Motor neuron (in vitro differentiated cells): Measurements from ENCODE around the gene GYPC. TPM values are rescaled to one million over a fixed set of nuclear protein-coding genes. Genes with fewer than 3 reads are reported as not detected.
"Not testable (repeated sequence)": the region's sequence is repeated elsewhere in the genome, so short reads cannot be mapped to it uniquely, and the experiment has no call there.

Experiments used
- ATAC-seq, 8 experiments: fragments of 200-7000 bp; cut with Tn5 transposase; replicated peaks in 6 of 8; 2 replicates each; pipeline ENCODE4 v1.8.0; 2021; ENCODE audit warnings: mild to moderate bottlenecking in 8 of 8, moderate library complexity in 8 of 8
- H3K27ac ChIP-seq, 2 donors: fragments of 250-450 bp; sonication (Bioruptor Pico); 2 replicates each; pipeline ENCODE4 v1.9.0; 2021; ENCODE audit warnings: antibody characterized with exemption in 2 of 2, mild to moderate bottlenecking in 2 of 2, moderate library complexity in 1 of 2
- H3K4me1 ChIP-seq, 2 donors: fragments of 250-450 bp; sonication (Bioruptor Pico); replicated peaks in 1 of 2; 2 replicates each; pipeline ENCODE4 v1.6.1; 2021; ENCODE audit warnings: antibody characterized with exemption in 2 of 2, mild to moderate bottlenecking in 2 of 2, moderate library complexity in 1 of 2
- H3K4me3 ChIP-seq, 5 donors: fragments of 250-450 bp; sonication (Bioruptor Pico); 2 replicates each; pipeline ENCODE4 v1.9.0; 2021; ENCODE audit warnings: antibody characterized with exemption in 5 of 5, mild to moderate bottlenecking in 5 of 5, moderate library complexity in 4 of 5
- WGBS, 10 experiments: fragments of 450-650 bp; shearing (Covaris generic); methylation state at CpG; one replicate each; pipeline ENCODE4 v1.0.0; 2022; 5-methylcytosine and 5-hydroxymethylcytosine counted together
- in situ Hi-C, 9 experiments: fragments of 400-800 bp; cut with MboI; loops; one replicate each; pipeline ENCODE4 v1.15.0; 2021; ENCODE audit warnings: low sequenced_read_pairs in 9 of 9, low pct_unique_long_range_greater_than_20kb in 2 of 9; ENCODE audit not compliant: unreplicated experiment in 9 of 9
- total RNA-seq, 8 experiments: library from RNA; unstranded; fragments of 300-600 nt; gene quantifications; 2 replicates each; pipeline versions ENCODE4 v1.2.3 to v1.2.4, GENCODE V29; 2022

The GYPC gene
- total RNA-seq, 8 experiments from 2014 or later, result 23.4 to 264 (median 65.0) TPM

DNA sequence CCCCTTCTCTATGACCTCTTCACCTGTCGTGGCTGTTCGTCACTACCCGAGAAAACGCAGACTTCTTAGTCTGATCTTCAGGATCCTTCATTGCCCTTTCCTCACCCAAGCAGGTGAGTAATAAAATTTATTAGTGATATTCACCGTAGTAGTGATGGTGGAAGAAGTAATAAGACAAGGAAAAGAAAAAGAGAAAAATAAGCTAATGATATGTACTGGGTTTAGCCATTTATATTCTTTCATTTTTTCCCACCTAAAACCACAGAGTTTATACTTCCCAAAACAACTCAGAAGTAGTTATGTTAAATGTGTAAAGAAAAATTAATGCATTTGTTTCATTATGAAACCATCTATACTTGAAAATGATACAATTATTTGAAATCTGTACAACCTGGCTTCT, 19.7 kb downstream of the GYPC start:
- Histone ChIP-seq H3K4me1 (peaks cover 10 to 12% of the 10 kb centered on the region in 2 donors), H3K27ac (no peak overlapping the region), H3K4me3 (no peak overlapping the region)
- in situ Hi-C loops, result no loop called here
- no peak for ATAC-seq
- WGBS, 10 experiments, result 67 to 100% (median 92%) methylated on average over 1 to 5 of the region's 5 CpGs; no CpG with 5 or more reads in 2 of the 10 experiments

DNA sequence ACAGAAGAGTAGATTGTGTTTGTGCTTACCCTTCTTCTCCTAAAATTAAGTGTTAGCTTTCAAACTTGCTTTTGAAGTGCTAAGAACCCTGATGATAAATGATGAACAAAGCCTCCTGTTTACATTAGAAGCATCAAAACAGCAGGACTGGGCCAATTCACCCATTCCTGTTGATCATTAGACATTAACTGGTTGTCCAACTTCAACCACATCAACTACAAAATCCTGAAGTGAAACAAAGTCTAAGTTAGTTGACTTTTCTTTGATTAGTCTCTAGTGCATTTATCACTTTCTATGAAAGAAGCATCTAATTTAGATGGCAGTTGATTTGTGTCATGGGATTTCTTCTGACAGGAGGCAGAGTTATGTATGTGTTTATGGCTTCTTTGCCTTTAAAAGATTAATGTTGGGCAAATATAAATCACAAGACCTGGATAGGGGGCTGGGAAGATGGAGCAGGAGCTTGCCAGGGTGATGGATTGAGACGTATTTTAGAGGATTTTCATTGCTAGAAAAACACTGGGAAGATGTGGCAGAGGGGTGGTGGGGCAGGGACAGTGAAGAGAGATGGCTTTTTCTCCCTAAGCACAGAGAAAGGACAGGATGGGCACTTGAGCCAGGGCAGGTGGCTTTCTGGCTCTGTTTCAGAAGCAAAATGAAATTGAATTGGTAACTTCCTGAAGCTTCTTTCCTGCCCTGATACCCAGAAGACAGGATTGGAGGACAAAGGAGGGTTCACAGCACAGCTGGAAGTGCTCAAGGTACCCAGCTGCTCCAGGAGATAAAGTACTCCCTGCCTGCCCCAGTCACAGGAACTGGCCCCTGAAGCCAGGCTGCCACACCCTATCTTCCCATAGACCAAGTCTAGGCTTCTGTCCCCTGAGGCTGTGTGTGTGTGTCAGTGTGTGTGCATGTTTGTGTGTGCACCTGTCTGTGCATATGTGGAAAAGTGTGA, 20.5 kb downstream of the GYPC start:
- peak in 5 of 8 experiments; percentile 19 to 70 (median 47) for ATAC-seq
- 20 to 83% (median 66%) methylated on average over 1 of the region's 1 CpG; no CpG with 5 or more reads in 2 of the 10 experiments for WGBS, 10 experiments
- Histone ChIP-seq H3K4me3 (no peak overlapping the region), H3K4me1 (peaks cover 6 to 12% of the 10 kb centered on the region in 2 donors), H3K27ac (no peak overlapping the region)
- in situ Hi-C loops, result no loop called here

DNA sequence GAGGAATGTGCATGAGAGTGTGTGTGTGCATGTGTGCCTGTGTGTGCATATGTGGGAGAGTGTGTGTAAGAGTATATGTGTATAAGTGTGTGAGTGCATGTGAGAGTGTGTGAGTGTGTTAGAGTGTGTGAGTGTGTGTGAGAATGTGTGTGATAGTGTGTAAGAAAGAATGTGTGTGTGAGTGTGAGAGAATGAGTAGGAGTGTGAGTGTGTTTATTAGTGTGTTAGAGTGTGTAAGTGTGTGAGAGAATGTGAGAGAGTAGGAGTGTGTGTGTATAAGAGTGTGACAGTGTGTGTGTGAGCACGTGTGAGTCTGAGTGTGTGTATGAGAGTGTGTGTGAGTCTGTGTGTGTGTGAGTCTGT, 21.2 kb downstream of the GYPC start:
- peaks cover 6 to 12% of the 10 kb centered on the region in 2 donors for H3K4me1 ChIP-seq
- in situ Hi-C loops, result no loop called here
- no peak overlapping the region for H3K4me3 ChIP-seq
- no peak for ATAC-seq
- no peak overlapping the region for H3K27ac ChIP-seq
- 17 to 100% (median 100%) methylated on average over 1 of the region's 1 CpG; no CpG with 5 or more reads in 1 of the 10 experiments for WGBS, 10 experiments

DNA sequence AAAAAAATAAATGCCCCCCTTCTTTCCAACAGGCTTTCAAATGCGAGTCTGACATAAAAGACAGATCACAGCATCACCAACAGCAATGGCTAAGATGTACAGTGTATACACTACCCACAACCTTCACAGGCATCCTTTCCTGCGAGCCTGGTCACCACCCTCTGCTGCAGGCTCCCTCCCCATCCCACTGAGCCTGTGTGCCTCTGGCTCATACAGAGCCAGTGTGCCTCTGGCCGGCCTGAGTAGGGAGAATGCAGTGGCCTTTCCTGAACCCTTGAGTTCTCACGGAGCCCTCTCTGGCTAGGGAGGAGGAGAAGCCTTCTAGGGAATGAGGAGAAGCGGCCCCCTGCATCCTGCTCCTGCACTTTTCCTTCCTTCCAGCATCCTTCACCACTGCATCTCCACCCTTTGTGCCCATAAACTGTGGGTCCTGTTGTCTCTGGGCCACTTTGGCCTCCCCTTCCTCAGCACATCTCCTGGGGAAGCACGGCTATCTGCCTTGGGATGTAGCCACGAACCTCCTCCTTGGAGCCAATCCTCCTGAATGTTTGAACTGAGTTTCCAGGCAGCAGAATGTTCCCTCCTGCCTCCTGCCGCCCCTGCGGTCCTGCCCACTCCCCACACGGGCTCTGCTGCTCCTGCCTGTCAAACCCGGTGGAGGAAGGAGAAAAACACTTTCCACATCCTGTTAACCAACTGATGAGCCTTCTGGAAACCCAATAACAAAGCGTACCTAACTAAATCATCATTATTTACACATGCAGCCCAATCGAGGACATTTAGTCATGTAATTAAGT, 22.5 kb downstream of the GYPC start:
- Histone ChIP-seq H3K4me1 (peaks cover 6 to 12% of the 10 kb centered on the region in 2 donors), H3K4me3 (no peak overlapping the region), H3K27ac (no peak overlapping the region)
- peak in 5 of 8 experiments; percentile 74 to 82 (median 76) for ATAC-seq
- in situ Hi-C loops, result no loop called here
- 40 to 100% (median 72%) methylated on average over 1 to 9 of the region's 13 CpGs; no CpG with 5 or more reads in 2 of the 10 experiments for WGBS, 10 experiments

DNA sequence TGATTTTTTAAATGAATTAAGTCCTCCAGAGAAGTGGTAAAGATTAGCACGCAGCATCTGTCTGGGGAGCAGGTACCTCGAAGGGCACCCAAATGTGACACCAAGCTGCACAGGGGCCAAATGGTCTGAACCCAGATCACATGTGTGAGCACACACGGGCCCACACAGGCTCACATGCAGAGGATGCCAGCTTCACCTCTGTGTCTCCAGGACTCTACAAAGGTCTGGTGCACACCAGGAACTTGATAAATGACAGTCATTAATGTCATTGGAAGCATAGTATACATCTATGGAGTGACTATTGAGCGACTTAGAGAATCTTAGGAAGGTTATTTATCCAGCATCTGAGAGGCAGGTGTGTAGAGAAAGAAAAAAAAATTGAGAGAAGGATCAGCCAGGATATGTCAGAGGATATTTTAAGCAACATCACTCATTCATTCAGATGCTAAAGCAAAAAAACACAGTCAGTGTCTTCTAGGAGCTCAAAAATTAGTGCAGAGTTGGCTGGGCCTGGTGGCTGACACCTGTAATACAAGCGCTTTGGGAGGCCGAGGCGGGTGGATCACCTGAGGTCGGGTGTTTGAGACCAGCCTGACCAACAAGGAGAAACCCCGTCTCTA, 23.2 kb downstream of the GYPC start:
- peak in 5 of 8 experiments; percentile 41 to 80 (median 62) for ATAC-seq
- H3K4me1 ChIP-seq, result peaks cover 6 to 12% of the 10 kb centered on the region in 2 donors
- no peak overlapping the region for H3K27ac ChIP-seq
- WGBS, 10 experiments, result 88 to 100% (median 100%) methylated on average over 1 to 7 of the region's 9 CpGs; no CpG with 5 or more reads in 1 of the 10 experiments
- no peak overlapping the region for H3K4me3 ChIP-seq
- in situ Hi-C loops, result no loop called here

DNA sequence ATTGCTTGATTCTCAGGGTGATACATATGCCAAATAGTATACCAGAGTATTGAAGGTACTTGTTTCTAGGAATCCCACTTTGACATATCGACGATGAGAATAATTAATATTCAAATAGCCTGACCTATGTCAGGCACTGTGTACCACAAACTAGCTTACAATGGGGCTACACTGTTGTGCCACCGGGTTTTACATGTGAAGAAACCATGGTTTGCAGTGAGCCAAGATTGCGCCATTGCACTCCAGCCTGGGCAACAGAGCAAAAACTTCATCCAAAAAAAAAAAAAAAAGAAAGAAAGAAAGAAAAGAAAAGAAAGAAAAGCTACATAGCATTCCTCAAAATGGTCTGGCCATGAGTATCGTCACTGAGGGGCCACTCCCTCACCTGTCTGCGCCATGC, 25.5 kb downstream of the GYPC start:
- peaks cover 6 to 12% of the 10 kb centered on the region in 2 donors for H3K4me1 ChIP-seq
- H3K27ac ChIP-seq, result no peak overlapping the region
- in situ Hi-C loops, result no loop called here
- no peak for ATAC-seq
- no peak overlapping the region for H3K4me3 ChIP-seq
- WGBS, 10 experiments, result 45 to 100% (median 95%) methylated on average over 2 to 5 of the region's 6 CpGs; no CpG with 5 or more reads in 2 of the 10 experiments

DNA sequence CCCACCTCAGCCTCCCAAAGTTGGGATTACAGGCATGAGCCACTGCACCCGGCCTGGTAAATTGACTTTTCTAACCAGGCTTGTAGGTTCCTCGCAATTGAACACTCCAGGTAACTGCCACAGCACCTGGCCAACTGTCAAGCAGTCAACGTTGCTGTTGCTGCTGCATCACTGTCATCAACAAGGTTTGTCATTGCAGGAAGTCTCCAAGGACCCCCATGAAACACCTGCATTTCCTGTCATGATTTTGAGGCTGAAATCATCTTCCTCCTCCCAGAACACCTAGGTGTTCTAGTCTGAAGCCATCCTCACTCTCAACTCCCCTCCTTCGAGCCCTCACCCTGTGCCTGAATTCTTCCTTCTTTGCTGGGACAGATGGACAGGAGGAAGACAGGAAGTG, 29.7 kb downstream of the GYPC start:
- in situ Hi-C loops, result no loop called here
- 60 to 100% (median 100%) methylated on average over 1 to 3 of the region's 4 CpGs; no CpG with 5 or more reads in 3 of the 10 experiments for WGBS, 10 experiments
- peaks cover 2 to 12% of the 10 kb centered on the region in 2 donors for H3K4me1 ChIP-seq
- ATAC-seq, result no peak
- H3K4me3 ChIP-seq, result no peak overlapping the region
- no peak overlapping the region for H3K27ac ChIP-seq

DNA sequence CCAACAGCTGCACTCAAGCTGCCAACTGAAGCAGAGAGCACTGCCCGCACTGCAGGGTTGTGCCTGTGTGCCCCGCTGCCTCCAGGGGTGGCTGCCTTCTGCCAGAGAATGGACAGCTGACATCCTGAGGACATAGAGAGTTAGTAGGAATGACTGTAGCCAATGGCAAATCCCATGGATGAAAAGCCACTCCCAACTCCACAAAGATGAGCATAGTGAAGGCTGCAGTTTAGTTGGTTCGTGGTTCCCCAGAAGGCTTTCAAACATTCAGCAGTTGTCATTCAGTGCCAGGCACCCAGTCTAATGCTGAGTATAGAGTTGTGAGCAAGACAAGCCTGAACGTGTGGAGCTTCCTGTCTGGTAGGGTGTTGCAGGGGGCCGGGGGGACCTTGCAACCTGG, 30.3 kb downstream of the GYPC start:
- Histone ChIP-seq H3K4me3 (no peak overlapping the region), H3K4me1 (peaks cover 2 to 12% of the 10 kb centered on the region in 2 donors), H3K27ac (no peak overlapping the region)
- ATAC-seq, result no peak
- 70 to 100% (median 81%) methylated on average over 1 to 2 of the region's 5 CpGs; no CpG with 5 or more reads in 5 of the 10 experiments for WGBS, 10 experiments
- in situ Hi-C loops, result no loop called here

DNA sequence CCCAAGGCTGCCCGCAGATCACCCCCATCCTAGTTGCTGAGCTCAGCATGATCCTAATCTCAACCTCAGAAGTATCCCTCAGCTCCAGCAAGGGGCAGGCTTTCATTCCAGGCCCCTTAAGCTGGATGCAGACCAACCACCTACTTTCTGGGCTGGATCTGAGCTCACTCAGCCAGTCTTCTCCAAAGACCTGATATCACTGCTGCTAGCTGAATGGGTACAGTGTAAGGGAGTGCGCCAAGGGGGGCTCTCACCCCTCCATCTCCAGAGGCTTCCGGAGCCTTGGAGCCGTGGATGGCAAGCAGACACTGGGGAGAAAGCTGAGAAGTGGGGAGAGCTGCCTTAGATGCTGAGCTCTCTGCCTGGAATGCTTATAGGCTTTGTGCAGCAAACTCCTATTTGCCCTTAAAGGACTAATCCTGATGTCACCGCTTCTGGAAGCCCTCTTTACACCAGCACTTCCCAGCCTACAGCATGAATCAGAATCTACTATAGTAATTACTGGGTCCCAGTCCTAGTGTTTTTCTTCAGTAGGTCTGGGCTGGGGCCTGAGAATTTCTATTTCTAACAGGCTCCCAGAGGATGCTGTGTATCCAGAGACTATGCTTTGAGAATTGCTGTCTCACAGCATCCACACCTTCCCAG, 31.0 kb downstream of the GYPC start:
- H3K4me1 ChIP-seq, result peaks cover 2 to 12% of the 10 kb centered on the region in 2 donors
- 88 to 100% methylated on average over 1 of the region's 5 CpGs; no CpG with 5 or more reads in 8 of the 10 experiments for WGBS, 10 experiments
- in situ Hi-C loops, result no loop called here

DNA sequence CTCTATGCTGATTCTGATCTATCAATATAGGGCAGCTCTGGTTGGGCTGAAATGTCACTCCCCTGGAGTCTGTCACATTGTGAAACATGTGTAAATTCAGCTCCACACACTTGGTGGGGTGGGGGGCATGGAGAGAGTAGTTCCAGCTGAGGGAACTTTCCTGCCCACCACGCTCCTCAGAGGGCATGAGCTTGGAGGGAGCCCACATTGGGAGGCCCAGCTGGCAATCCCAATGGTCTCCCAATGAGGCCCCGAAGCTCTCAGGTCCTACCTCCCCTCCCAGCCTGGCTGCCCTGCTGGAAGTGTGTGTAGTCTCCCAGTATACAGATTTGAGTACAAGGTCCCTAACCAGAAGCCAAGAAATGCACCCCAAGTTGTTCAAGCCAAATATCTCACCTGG, 31.5 kb downstream of the GYPC start:
- peaks cover 2 to 12% of the 10 kb centered on the region in 2 donors for H3K4me1 ChIP-seq
- peak in 1 of 8 experiments; percentile 16 for ATAC-seq
- no peak overlapping the region for H3K27ac ChIP-seq
- in situ Hi-C loops, result no loop called here
- WGBS, 10 experiments, result 75% methylated on average over 1 of the region's 2 CpGs; no CpG with 5 or more reads in 9 of the 10 experiments
- no peak overlapping the region for H3K4me3 ChIP-seq

More for the DNA sequence above, 31.0 kb downstream of the GYPC start:
- H3K4me3 ChIP-seq, result no peak overlapping the region
- H3K27ac ChIP-seq, result peak overlapping the region in 1 of 2 donors; percentile 62
- ATAC-seq, result peak in 5 of 8 experiments; percentile 34 to 62 (median 48)

DNA sequence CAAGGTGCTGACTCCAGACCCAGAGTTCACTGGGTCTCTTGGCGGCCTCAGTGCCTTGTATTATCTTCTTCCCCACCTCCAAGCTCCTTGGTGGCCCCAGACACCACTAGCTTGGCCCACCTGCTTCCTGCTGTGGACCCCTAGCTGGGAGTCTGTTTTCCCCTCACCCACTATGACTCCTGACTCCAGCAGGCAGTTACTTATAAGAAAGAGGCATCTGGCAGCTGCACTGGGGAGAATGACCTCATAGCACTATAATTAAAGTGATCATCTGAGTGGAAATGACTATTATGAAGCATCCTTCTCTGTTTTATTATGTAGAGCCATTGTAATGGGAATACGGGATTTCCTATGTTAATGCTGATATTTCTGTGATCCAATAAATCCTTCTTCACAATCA, 32.6 kb downstream of the GYPC start:
- WGBS, 10 experiments, result 20 to 86% (median 60%) methylated on average over 1 to 2 of the region's 2 CpGs; no CpG with 5 or more reads in 5 of the 10 experiments
- Histone ChIP-seq H3K4me1 (peaks cover 2 to 12% of the 10 kb centered on the region in 2 donors), H3K27ac (peak overlapping the region in 1 of 2 donors; percentile 64)
- in situ Hi-C loops, H3K4me3 ChIP-seq: not testable (repeated sequence)
- ATAC-seq, result peak in 7 of 8 experiments; percentile 5 to 84 (median 77)

DNA sequence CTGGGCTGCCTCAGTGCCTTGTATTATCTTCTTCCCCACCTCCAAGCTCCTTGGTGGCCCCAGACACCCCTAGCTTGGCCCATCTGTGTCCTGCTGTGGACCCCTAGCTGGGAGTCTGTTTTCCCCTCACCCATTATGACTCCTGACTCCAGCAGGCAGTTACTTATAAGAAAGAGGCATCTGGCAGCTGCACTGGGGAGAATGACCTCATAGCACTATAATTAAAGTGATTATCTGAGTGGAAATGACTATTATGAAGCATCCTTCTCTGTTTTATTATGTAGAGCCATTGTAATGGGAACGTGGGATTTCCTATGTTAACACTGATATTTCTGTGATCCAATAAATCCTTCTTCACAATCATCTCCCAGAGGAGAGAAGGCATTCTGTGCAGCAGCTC, 36.3 kb downstream of the GYPC start:
- 40 to 67% (median 67%) methylated on average over 1 of the region's 1 CpG; no CpG with 5 or more reads in 7 of the 10 experiments for WGBS, 10 experiments
- ATAC-seq, result peak in 5 of 8 experiments; percentile 30 to 76 (median 63)
- in situ Hi-C loops, H3K4me3 ChIP-seq: not testable (repeated sequence)
- peak overlapping the region in 1 of 2 donors; percentile 59 for H3K27ac ChIP-seq
- peaks cover 2 to 12% of the 10 kb centered on the region in 2 donors for H3K4me1 ChIP-seq
